NCI-H187 (cell line): Measurements from ENCODE around the gene PRIMPOL.
"Not testable (repeated sequence)": the region's sequence is repeated elsewhere in the genome, so short reads cannot be mapped to it uniquely, and the experiment has no call there.

Experiments used
- DNase-seq, 2 experiments: peaks; one replicate each; lab custom pipeline; 2025; lab: John Stamatoyannopoulos, UW

The PRIMPOL gene, protein sequence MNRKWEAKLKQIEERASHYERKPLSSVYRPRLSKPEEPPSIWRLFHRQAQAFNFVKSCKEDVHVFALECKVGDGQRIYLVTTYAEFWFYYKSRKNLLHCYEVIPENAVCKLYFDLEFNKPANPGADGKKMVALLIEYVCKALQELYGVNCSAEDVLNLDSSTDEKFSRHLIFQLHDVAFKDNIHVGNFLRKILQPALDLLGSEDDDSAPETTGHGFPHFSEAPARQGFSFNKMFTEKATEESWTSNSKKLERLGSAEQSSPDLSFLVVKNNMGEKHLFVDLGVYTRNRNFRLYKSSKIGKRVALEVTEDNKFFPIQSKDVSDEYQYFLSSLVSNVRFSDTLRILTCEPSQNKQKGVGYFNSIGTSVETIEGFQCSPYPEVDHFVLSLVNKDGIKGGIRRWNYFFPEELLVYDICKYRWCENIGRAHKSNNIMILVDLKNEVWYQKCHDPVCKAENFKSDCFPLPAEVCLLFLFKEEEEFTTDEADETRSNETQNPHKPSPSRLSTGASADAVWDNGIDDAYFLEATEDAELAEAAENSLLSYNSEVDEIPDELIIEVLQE

DNA sequence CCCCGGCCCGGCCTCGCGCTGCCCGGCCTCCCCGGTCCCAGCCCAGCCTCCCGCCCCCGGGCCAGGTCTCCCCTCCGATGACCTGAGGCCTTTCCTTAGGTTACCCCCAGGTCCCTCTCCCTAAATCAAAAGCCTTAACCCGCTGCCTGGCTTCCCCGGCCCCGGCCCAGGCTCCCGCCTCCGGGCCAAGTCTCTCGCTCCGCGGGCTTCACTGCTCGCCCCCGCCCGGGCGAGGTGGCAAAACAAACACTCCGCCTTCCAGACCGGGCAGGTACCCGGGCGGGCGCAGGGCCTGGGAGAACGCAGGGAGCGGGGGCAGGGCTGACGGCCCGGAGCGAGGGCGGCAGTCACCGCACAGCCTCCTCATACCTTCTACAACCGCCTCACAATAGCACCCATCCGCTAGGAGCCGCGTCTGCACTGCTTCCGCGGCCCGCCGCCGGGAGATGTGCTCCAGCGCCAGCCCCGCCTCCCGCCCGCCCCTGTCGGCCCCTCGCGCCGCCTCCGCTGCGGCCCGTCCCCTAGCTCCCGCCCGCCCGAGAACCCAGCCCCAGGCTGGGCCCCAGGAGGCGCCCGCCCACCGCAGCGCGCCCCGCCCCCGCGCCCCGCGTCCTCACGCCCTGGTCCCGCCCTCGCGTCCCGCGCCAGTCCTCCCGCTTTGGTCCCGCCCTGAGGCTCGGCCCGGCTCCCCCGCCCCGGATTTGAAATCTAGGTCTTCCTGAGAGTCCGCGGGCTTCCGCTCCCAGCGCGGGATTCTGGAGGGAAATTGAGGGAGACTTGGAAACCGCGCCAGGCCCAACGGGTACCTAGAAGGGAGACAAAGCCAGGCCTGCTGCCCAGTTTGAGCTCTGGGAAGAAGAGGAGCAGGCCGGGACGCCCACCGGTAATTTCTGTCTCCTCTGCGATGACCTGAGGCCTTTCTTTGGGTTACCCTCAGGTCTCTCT, at the start of gene PRIMPOL, which contains the start of gene CASP3:
PRIMPOL (plus strand) TSS at position 713 of the 945 bp plus-strand sequence. CDS start 7,403 bp downstream, outside the sequence.
CASP3 (minus strand) TSS at position 422 of the 945 bp plus-strand sequence. CDS start 10,994 bp downstream, outside the sequence.
- DNase-seq = peak; percentile 76 to 82

- not testable (repeated sequence) for DNase-seq
Measured at GRCh38 chr4:184600982-184601381, 48.6 kb upstream of the PRIMPOL start.

GRCh38 chr4:184602857-184603256, 46.7 kb upstream of the PRIMPOL start:
- not testable (repeated sequence) for DNase-seq

DNA sequence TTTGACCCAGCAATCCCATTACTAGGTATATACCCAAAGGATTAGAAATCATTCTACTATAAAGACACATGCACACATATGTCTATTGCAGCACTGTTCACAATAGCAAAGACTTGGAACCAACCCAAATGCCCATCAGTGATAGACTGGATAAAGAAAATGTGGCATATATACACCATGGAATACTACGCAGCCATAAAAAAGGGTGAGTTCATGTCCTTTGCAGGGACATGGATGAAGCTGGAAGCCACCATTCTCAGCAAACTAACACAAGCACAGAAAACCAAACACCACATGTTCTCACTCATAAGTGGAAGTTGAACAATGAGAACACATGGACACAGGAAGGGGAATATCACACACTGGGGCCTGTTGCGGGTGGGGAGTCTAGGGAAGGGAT, 42.1 kb upstream of the PRIMPOL start:
- not testable (repeated sequence) for DNase-seq

- DNase-seq = no peak
Measured at GRCh38 chr4:184612074-184612473, 37.5 kb upstream of the PRIMPOL start.

DNA sequence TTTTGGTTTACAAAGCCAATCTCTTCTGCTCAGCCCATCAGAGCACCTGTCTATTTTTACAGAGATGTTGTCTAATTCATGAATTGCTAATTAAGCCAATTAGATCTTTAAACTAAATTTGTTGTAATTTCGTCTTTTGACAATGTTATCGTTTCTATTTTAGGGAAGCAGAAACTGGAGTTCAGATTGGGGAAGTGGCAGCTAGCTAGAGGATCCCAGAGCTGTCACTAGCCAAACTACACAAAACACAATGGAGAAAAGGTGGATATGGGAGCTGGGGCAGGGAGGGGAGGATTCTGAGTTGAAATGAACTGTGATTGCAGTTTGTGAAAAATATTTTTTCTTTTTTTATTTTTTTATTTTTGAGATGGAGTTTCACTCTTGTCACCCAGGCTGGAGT, 36.1 kb upstream of the PRIMPOL start:
- no peak for DNase-seq

- no peak for DNase-seq
Measured at GRCh38 chr4:184614509-184614908, 35.0 kb upstream of the PRIMPOL start.

GRCh38 chr4:184616168-184616567, 33.4 kb upstream of the PRIMPOL start:
- not testable (repeated sequence) for DNase-seq

- no peak for DNase-seq
Measured at GRCh38 chr4:184616633-184617551, 32.6 kb upstream of the PRIMPOL start.

GRCh38 chr4:184617600-184618196, 31.8 kb upstream of the PRIMPOL start:
- DNase-seq = no peak

DNA sequence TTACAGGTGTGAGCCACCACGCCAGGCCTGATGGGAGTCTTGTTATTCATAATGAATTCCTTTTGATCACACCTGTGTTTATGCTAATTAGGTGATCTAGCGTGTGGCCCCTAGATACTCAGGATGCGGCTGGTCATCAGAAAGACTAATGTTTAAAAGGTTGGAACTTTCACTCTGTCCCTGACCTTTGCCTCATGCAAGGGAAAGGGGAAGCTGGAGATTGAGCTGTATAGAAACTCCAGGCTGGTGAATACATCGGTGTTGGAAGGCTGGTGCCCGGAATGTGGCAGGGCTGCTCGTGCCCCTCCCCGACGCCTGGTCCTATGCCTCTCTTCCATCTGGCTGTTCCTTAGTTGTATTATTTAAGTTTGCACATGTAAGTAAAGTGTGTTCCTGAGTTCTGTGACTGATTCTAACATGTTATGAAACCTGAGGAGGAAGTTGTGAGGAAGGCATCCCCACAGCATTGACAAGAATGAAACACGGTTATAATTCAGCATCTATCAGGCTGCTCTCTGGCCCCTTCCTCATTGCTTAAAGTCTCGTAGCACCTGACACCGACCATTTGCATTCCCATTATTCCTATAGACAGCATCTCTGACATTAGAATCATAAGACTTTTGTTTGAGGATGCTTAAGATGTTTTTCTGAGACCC, 29.2 kb upstream of the PRIMPOL start:
- DNase-seq = no peak

DNA sequence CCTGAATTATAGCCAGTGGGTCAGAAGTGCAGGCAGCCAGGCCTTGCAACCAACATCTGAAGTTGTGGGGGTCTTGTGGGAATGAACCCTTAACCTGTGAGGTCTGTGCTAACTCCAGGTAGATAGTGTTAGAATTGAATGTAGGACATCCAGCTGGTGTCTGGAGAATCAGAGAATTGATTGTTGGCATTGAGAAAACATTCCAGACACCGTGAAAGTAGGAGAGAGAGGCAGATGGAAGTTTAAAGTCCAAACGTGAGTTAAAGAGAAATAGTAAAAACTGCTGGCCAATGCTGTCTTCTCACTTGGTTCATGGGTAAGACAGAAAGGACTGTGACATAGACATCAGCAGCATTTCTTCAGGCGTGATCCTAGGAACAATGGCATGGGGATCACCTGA, 28.0 kb upstream of the PRIMPOL start:
- DNase-seq = no peak

- DNase-seq = not testable (repeated sequence)
Measured at GRCh38 chr4:184624504-184624903, 25.0 kb upstream of the PRIMPOL start.

DNA sequence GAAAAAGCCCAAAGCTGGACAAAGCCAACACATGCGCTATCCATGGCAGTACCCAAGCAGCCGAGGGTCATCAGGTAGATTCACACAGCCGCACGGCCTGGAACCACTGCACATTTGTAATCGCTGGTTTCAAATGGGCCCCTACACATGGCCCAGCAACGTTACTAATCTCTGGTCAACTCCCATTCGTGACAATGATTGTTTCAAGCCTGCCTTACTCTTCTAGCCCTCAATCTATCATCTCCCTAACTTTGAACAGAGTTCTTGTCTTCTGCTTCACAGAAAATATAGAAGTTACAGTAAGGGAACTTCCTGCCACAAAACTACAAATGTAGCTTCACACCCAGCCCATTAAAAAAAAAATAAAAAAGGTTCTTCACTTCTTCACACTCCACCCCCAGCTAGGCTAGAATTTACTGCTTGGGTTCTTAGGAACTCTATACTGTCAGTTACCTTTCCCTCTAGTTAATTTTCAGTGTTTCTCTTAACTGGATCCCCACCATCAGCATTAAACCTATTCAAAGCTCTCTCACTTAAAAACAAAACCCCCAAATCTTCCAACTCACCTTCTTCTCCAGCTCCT, 24.5 kb upstream of the PRIMPOL start:
- DNase-seq = no peak

- not testable (repeated sequence) for DNase-seq
Measured at GRCh38 chr4:184625783-184626596, 23.5 kb upstream of the PRIMPOL start.

GRCh38 chr4:184628103-184628502, 21.4 kb upstream of the PRIMPOL start:
- no peak for DNase-seq

DNA sequence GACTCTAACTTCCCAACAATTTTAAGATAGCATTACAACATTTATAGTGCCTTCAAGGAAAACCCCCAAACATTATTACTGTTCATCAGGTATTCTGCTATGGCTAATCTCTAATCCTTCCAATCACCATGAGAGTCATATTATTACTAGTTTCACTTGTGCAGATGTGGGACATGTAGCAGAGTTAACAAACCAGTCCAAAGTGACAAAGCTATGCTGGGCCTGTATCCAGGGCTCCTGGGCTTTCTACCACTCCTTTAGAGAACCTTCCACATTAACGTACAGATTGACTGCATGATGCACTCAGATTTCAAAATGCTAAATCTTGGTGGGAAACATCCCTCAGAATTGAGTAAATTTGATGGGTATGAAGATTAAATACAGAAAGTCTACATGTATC, 16.7 kb upstream of the PRIMPOL start:
- DNase-seq = no peak

- DNase-seq = no peak
Measured at GRCh38 chr4:184635381-184635780, 14.2 kb upstream of the PRIMPOL start.

GRCh38 chr4:184636144-184636543, 13.4 kb upstream of the PRIMPOL start:
- DNase-seq = no peak
